GM12874 (cell line): ENCODE data around the gene CEACAM6.

Experiments used
- CTCF ChIP-seq: IDR thresholded peaks from 2 replicates; pipeline ENCODE4 v1.5.1; 2011; ENCODE audit warnings: low read depth, mild to moderate bottlenecking, control low read depth, low read length, moderate library complexity; ENCODE audit not compliant: insufficient read depth

CEACAM6 gene

GRCh38 chr19:41774515-41774980, 19.2 kb downstream of the CEACAM6 start:
- TF ChIP-seq CTCF, result no peak

GRCh38 chr19:41776700-41777099, 21.4 kb downstream of the CEACAM6 start:
- TF ChIP-seq CTCF, result no peak

- no peak for TF ChIP-seq CTCF
Observed at GRCh38 chr19:41783612-41784011, 28.3 kb downstream of the CEACAM6 start.

GRCh38 chr19:41784312-41784711, 29.0 kb downstream of the CEACAM6 start:
- no peak for TF ChIP-seq CTCF

- no peak for TF ChIP-seq CTCF
Observed at GRCh38 chr19:41784743-41785142, 29.4 kb downstream of the CEACAM6 start.

- peak; percentile 69 for TF ChIP-seq CTCF
Observed at GRCh38 chr19:41785653-41786052, 30.3 kb downstream of the CEACAM6 start.

- TF ChIP-seq CTCF, result no peak
Observed at GRCh38 chr19:41787055-41787454, 31.7 kb downstream of the CEACAM6 start.
